ENCODE results near the gene FBRSL1.

The FBRSL1 gene

DNA sequence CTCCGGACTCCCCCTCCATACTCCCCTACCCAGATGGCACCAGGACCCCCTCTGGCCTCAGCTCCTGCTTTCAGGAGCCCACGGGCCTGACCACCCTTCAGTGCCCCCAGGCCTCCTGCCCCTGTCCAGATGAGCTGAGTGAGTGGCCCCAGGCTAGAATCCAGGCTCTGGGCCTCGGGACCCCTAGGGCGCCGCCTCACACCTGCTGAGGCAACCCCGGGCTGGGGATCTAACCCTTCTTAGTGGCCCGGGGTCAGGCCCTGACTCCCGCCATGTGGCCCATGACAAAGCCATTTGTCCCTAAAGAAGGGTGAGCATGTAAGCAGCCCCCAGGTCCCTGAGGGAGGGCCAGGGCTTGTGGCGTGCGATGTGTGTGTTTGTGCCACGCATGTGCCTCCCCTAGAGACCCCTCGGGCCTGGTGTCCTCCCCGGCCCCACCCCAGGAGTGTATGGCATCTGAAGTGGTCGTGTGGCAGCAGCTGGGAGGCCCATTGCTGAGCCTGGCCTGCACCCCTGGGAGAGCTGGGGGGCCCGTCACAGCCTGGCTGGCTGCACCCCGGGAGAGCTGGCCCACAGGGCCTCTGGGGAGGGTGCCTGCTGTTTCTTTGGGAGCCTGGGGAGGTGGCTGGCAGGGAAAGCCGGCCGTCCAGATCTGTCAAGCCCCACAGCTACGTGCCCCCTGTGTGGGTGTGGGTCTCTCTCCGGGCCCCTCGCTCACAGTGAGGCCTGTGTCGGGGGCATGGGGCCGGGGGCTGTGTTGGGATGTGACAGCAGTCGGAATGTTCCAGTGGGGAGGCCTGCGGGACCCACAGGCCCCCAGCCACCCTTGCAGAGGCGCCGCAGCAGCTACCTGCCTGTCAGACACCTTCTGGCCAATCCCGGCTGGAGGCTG lies 7.8 kb downstream of the FBRSL1 start:
- no peak for DNase-seq (ENCODE audit: low spot score)

GRCh38 chr12:132498931-132499330 lies 9.0 kb downstream of the FBRSL1 start:
- DNase-seq (ENCODE audit: low spot score), result no peak

DNA sequence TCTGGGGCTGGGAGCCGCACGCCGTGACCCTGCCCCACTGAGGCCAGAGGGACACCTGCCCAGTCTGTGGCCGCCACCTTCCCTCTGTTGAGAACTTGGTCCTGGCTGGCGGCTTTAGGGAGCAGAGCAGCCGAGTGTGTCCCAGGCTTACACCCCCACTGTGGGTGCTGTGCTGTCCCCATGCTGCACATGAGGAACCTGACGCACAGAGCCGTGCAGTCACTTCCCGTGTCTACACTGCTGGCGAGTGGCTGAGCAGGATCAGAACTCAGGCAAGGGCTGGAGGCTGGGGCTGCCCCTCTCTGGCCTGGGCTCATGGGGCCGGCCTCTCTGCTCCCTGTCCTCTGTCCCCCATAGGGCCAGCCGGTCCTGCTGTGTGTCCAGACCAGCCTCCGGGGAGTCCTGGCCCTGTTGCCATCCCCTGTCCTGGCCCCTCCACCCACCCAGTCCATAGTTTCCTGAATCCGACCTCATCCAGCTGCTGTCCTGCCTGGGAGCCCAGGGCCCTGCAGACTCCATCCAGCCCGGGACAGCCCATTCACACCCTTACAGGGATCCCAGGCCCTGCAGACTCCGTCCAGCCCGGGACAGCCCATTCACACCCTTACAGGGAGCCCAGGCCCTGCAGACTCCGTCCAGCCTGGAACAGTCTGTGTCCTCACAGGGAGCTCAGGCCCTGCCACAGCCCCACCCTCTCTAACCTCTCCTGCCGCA lies 10.3 kb downstream of the FBRSL1 start:
- no peak for DNase-seq (ENCODE audit: low spot score)

DNA sequence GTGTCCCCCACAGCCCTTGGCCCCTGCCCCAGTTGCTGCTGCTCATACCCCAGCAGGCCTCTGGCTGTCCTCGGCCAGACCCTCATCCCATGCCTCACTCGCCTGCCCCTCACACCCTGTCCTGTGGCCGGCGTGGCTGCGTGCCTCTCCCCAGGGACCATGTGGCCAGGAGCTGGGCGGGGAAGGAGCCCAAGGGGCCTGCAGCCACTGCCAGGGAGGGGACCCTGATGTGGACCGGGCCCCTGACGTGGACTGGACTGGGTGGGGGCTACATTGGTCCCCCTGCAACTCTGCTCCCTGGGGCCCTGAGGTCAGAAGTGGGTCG lies 10.9 kb downstream of the FBRSL1 start:
- no peak for DNase-seq (ENCODE audit: low spot score)

DNA sequence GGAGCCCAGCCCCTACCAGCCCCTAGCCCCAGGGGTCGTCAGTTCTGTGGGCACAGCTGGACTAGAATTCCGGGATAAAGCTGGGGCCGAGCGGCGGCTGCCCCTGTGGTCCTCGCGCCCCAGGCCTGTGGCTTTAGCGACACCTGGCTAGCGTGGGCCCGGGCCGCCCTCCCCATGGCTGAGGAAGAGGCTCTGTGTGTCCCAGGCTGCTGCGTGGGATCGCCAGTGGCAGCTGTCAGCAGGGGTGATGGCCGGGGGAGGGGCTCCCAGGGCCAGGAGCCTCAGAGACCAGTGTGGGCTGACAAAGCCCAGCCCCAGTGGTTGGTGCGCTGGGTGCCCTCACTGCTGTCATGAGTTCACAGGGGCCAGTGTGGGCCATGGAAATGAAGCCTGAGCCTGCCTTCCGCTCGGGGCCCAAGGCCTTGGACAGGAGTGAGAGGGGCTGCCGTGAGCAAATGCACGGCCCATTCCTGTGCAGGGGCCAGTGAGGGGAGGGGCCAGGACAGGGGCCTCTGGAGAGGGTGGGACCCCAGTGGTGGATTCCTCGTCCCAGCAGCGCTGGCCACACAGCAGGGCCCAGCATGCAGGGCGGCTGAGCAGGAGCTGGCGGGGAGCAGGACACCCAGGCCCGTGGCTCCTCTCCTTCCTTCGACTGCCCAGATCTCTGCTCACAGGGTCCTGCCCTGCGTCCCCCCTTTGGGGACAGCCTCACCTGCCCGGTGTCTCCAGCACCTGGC lies 11.4 kb downstream of the FBRSL1 start:
- DNase-seq (ENCODE audit: low spot score), result no peak

GRCh38 chr12:132502149-132502881 lies 12.4 kb downstream of the FBRSL1 start:
- peak; percentile 20 for DNase-seq (ENCODE audit: low spot score)

- DNase-seq (ENCODE audit: low spot score), result no peak
Measured at GRCh38 chr12:132502882-132503193, 12.9 kb downstream of the FBRSL1 start.

DNA sequence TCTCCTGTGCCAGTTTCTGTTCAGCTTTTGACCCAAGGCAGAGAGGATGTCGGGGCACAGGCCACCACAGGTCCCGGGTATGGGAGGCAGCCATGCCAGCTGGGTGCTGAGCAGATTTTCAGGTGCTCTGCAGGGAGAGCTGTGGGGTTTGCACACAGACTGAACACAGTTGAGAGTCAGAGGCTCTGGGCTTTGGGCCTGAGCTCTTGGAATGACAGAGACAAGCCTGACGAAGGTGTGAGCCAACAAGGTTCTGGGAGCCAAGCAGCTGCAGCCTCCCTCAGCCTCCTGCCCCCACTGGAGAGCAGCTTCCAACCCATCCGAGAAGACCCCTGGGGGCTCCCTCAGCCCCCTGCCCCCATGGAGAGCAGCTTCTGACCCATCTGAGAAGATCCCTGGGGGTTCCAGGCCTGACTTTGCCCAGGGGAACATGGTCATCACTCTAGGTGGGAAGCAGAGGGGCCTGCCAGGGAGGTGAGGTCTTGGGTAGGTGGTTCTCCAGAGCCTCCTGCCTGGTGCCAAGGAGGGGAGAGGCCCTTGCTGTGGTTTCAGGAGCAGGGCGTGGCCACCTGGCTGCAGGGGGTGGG lies 13.8 kb downstream of the FBRSL1 start:
- no peak for DNase-seq (ENCODE audit: low spot score)

GRCh38 chr12:132505105-132505851 lies 15.3 kb downstream of the FBRSL1 start:
- DNase-seq (ENCODE audit: low spot score), result peak; percentile 36

- no peak for DNase-seq (ENCODE audit: low spot score)
Measured at GRCh38 chr12:132505852-132506219, 15.9 kb downstream of the FBRSL1 start.

GRCh38 chr12:132506328-132507160 lies 16.6 kb downstream of the FBRSL1 start:
- DNase-seq (ENCODE audit: low spot score), result peak; percentile 45

DNA sequence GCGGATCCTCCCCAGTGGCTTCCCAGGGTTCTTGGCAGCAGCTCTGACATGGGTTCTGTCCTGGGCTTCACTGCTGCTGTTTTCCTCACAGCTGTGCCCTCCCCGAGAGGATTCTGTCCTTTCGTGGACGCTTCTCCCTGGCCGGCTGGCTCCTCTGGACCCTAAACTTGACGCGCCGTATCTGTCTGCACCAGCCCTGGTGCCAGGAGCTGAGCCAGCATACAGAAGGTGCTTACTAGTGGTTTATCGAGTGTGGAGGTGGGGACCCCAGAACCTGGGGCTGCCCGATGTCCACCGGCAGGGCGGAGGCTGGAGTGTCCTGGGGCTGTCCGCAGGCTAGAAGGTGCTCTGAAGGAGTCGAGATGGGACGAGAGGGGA lies 17.2 kb downstream of the FBRSL1 start:
- no peak for DNase-seq (ENCODE audit: low spot score)

DNA sequence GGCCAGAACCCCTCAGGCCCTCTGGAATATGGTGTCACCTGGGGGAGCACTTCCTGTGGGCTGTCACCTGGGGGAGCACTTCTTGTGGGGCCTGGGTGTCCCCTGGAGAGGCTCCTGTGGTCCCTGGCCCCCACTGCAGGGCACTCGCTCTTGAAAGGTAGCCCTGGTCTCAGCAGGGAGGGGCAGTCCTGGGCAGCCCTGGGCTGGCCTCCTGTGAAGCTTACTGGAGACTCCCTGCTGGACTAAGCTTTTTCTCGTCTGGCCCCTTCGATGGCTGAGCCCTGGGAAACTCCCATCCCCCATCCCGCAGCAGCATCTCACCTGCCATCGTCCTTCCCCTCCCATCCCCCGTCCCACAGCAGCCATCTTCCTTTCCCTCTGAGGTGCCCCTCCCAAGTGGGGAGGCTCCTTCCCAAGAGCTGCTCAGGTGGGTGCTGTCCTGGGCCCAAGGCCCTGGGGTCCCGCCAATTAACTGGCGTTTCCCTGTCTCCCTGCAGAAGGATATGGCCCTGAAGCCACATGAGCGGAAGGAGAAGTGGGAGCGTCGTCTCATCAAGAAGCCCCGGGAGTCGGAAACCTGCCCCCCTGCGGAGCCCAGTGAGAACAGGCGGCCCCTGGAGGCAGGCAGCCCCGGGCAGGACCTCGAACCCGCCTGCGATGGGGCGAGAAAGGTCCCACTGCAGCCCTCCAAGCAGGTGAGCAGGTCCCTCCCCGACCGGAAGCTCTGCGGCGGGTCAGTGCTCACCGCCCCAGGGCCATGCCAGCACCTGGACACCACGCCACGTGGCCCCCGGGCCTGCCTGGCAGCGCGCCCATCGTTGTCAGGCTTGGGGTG lies 17.9 kb downstream of the FBRSL1 start:
- DNase-seq (ENCODE audit: low spot score), result no peak

DNA sequence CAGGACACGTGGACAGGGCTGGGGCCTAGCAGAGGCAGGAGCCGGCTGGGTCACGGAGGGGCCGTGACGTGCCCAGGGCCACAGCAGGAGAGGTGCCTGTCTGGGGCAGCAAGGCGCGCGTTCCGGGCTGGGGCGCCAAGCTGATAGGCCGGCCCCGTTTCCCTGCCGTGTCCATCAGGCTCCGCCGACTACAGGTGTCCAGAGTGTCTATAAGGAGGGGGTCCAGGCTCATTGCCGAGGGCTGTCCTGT lies 18.5 kb downstream of the FBRSL1 start:
- no peak for DNase-seq (ENCODE audit: low spot score)

DNA sequence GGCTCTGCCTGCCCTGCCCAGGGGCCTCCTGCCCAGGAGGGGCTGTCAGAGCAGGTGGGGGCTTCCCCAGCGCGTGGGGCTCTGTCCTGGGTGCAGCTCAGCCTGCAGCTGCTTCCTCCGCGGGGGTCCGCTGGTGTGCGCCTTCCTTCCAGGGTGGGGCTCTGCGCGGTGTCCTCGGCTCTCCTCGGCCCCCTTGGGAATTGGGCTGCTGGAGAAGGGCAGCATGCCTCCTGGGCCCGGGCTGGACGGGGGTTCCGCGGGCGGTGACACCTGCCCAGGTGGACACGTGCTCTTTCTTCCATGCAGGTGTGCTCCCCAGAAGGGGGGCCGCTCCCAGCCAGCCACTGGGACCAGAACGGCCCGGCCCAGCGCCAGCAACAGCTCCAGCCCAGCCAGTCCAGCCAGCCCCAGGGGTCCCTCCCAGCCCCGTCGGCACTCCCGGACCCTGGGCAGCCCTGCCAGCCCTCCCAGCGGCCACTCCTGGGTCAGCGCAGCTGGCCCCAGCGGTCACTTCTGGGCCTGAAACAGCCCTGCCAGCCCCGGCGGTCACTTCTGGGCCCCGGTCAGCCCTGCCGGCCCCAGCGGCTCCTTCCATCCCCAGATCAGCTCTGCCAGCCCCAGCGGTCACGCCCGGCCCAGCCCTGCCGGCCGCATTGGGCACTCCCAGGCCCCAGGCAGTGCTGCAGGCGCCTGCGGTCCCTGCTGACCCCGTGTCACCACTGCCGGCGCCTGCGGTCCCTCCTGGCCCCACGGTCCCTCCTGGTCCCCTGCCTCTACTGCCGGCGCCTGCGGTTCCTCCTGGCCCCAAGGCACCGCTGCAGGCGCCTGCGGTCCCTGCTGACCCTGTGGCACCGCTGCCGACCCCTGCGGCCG lies 19.1 kb downstream of the FBRSL1 start:
- DNase-seq (ENCODE audit: low spot score), result no peak

DNA sequence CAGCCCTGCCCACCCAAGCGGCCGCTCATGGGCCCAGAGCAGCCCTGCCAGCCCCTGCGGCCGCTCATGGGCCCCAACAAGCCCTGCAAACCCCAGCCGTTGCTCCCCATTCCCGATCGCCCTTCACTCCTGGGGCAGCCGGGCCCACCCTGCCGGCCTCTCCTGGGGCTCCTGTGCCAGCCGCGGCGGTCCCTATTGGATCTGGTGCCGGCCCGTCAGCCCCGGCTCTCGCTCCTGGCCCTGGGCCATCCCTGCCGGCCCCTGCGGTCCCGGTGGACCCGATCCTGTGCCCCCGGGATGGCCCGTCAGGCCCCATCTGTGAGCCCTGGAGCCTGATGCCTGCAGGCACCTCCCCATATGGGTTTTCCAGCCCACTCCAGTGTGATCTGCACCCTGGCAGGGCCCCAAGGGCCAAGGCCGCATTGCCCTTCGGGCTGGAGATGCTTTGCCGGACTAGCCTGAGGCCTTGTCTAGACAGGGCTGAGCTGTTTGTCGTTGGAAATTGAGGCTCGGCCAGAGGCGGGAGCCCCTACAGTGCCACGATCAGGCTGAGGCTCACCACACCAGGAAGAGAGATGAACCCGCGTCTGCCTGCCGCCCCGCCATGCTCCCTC lies 20.3 kb downstream of the FBRSL1 start:
- no peak for DNase-seq (ENCODE audit: low spot score)

DNA sequence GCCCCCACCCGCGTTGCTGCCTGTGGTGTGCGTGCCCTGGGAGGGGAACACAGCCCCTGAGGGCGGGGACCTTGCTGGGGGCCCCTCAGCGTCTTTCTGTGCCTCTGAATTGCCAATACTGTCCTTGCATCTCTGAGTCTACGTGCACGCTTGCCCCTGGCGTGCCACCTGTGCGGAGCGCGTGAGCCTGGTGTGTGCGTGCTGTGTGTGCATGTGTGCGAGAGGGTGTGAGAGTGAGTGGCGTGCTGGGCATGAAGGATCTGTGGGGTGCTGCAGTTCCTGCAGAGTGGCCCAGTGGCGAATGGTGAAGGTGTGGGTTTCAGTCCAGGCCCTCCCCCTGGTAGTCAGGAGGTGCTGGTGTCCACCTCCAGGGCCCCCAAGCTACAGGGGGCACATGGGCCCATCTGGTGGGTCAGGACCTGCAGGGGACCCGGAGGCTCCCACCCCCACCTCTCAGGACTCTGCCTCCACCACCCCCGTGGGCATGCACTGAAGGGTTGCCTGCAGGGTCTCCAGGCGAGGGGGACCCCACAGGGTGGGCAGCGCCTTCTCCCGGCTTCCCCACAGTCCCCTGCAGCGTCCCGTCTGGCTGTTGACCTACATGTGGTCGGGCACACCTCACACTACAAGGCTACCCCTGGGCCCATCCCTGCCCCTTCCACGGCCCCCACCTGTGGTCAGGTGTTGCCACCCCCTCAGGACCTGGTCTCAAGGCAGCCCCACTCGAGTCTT lies 21.0 kb downstream of the FBRSL1 start:
- DNase-seq (ENCODE audit: low spot score), result no peak

Measured in hematopoietic multipotent progenitor cell treated with erythropoietin and hydrocortisone succinate and interleukin-3 and kit ligand, for 15 days (in vitro differentiated cells).